K562 (cell line): Measurements from ENCODE around the gene PCK2. TPM values are rescaled to one million over a fixed set of nuclear protein-coding genes. Genes with fewer than 3 reads are reported as not detected.

ENCODE experiments used
- ATAC-seq: fragments of 200-7000 bp; cut with Tn5 transposase; 3 replicates; pipeline ENCODE4 v1.9.1; 2020; ENCODE audit warnings: moderate library complexity
- BruUV-seq: library from RNA; stranded (reverse); fragments of 400-500 nt; replicated peaks from 2 replicates; lab custom pipeline; 2021; lab: Mats Ljungman, UMichigan
- CTCF ChIA-PET: fragments of 300-600 bp; formaldehyde crosslinking; extraction: SDS; loops from one replicate; lab custom pipeline; 2021; ENCODE audit warnings: low intra/inter-chr PET ratio; lab: Yijun Ruan, JAX
- POLR2A ChIA-PET: fragments of 300-600, 350-650 bp; sonication (Branson Sonifier 250); formaldehyde crosslinking; extraction: SDS; loops from one replicate; lab custom pipeline; 2021; ENCODE audit warnings: antibody characterized with exemption, inconsistent platforms; lab: Yijun Ruan, JAX
- DNase-seq, 4 experiments: peaks; one replicate each; pipeline versions ENCODE4 v3.0.0 to v3.0.0-alpha.2; 2011 to 2018; ENCODE audit warnings: low spot score in 3 of 4, mixed read lengths in 3 of 4; ENCODE audit errors: extremely low read depth in 1 of 4
- FAIRE-seq: peaks from 2 replicates; lab custom pipeline; 2011; peaks lifted over from hg19 to GRCh38; lab: Jason Lieb, UNC
- H2AFZ ChIP-seq: 2 replicates; pipeline ENCODE4 v1.6.0; 2011; ENCODE audit warnings: low read depth, low read length, control low read depth, inconsistent platforms
- H3K27ac ChIP-seq: fragments of 200-600 bp; 3 replicates; pipeline ENCODE4 v1.8.0; 2011; ENCODE audit warnings: low read depth, mild to moderate bottlenecking, control low read depth, inconsistent platforms, low read length, moderate library complexity, mixed read lengths; ENCODE audit errors: extremely low read depth
- H3K27me3 ChIP-seq, 2 experiments: fragments of 300-600 bp in 1 of 2; 2 replicates in 1 of 2; 3 replicates in 1 of 2; pipeline versions ENCODE4 v1.6.0 to v1.8.0; 2011; ENCODE audit warnings: inconsistent platforms in 2 of 2, low read length in 2 of 2, mild to moderate bottlenecking in 1 of 2, mixed read lengths in 1 of 2, moderate library complexity in 1 of 2; ENCODE audit not compliant: control insufficient read depth in 2 of 2, insufficient read depth in 2 of 2
- H3K36me3 ChIP-seq: fragments of 300-600 bp; 3 replicates; pipeline ENCODE4 v1.8.0; 2011; ENCODE audit warnings: mild to moderate bottlenecking, low read length, inconsistent platforms; ENCODE audit not compliant: control insufficient read depth, insufficient read depth
- H3K4me1 ChIP-seq, 2 experiments: fragments of 200-600 bp in 1 of 2; replicated peaks in 1 of 2; 2 replicates in 1 of 2; 3 replicates in 1 of 2; pipeline versions ENCODE4 v1.5.1 to v1.8.0; 2011; ENCODE audit warnings: inconsistent platforms in 2 of 2, low read length in 2 of 2, mild to moderate bottlenecking in 1 of 2, mixed read lengths in 1 of 2, moderate library complexity in 1 of 2; ENCODE audit not compliant: control insufficient read depth in 2 of 2, insufficient read depth in 2 of 2
- H3K4me2 ChIP-seq: 2 replicates; pipeline ENCODE4 v1.6.1; 2011; ENCODE audit warnings: low read length, control low read depth, inconsistent platforms, mixed read lengths; ENCODE audit not compliant: insufficient read depth
- H3K4me3 ChIP-seq: fragments of 200-600 bp; sonication (generic), shearing (Covaris generic); 2 replicates; pipeline ENCODE4 v1.5.1; 2016; ENCODE audit warnings: control low read depth, inconsistent platforms
- H3K79me2 ChIP-seq: fragments of 200-600 bp; 3 replicates; pipeline ENCODE4 v1.8.0; 2011; ENCODE audit warnings: low read length, inconsistent platforms; ENCODE audit not compliant: control insufficient read depth, insufficient read depth
- H3K9ac ChIP-seq, 2 experiments: 2 replicates each; pipeline versions ENCODE4 v1.6.0 to v1.6.1; 2011; ENCODE audit warnings: low read depth in 2 of 2, low read length in 2 of 2, control low read depth in 1 of 2, inconsistent platforms in 1 of 2, mild to moderate bottlenecking in 1 of 2, mixed read lengths in 1 of 2; ENCODE audit not compliant: insufficient read depth in 1 of 2
- H3K9me1 ChIP-seq: one replicate; pipeline ENCODE4 v1.6.0; 2011; ENCODE audit warnings: inconsistent platforms, mild to moderate bottlenecking, low read length, moderate library complexity; ENCODE audit not compliant: control insufficient read depth, insufficient read depth
- H3K9me3 ChIP-seq: replicated peaks from 2 replicates; pipeline ENCODE4 v1.5.1; 2011; ENCODE audit warnings: low read depth, low read length, inconsistent platforms; ENCODE audit not compliant: control insufficient read depth, insufficient read depth
- H4K20me1 ChIP-seq: replicated peaks from 2 replicates; pipeline ENCODE4 v1.6.1; 2011; ENCODE audit warnings: low read length, inconsistent platforms, mixed read lengths; ENCODE audit not compliant: control insufficient read depth, insufficient read depth
- C11orf30 ChIP-seq: fragments of 450-650 bp; IDR thresholded peaks from 2 replicates; pipeline ENCODE4 v1.6.1; 2016; ENCODE audit warnings: low read depth, mild to moderate bottlenecking
- CEBPG ChIP-seq, 3 experiments: fragments of 200-800 bp in 1 of 3; sonication (Bioruptor generic) in 1 of 3; sonication (generic) in 1 of 3; formaldehyde crosslinking in 1 of 3; IDR thresholded peaks in 2 of 3; conservative IDR thresholded peaks in 1 of 3; 2 replicates each; pipeline versions ENCODE4 v1.6.1 to v1.8.0; 2016 to 2022; ENCODE audit warnings: missing compliant biosample characterization in 2 of 3, missing genetic modification characterization in 2 of 3, mild to moderate bottlenecking in 1 of 3, missing genetic modification reagents in 1 of 3
- KAT7 ChIP-seq: sonication (generic); formaldehyde crosslinking; IDR thresholded peaks from 2 replicates; pipeline ENCODE4 v1.8.0; 2022; ENCODE audit warnings: missing genetic modification reagents, mild to moderate bottlenecking, borderline replicate concordance
- KHSRP ChIP-seq: fragments of 450-650 bp; IDR thresholded peaks from 2 replicates; pipeline ENCODE4 v1.6.1; 2017
- KLF10 ChIP-seq: fragments of 250-450 bp; sonication (Bioruptor Pico); IDR thresholded peaks from 2 replicates; pipeline ENCODE4 v1.6.1; 2021; ENCODE audit warnings: matching md5 sums
- NFIC ChIP-seq: fragments of 450-650 bp; IDR thresholded peaks from 2 replicates; pipeline ENCODE4 v1.6.1; 2017; ENCODE audit warnings: mild to moderate bottlenecking, inconsistent platforms
- NR4A1 ChIP-seq, 2 experiments: fragments of 250-450 bp in 1 of 2; fragments of 450-650 bp in 1 of 2; sonication (Bioruptor Pico) in 1 of 2; IDR thresholded peaks; 2 replicates each; pipeline versions ENCODE4 v1.4.0 to v1.6.1; 2016 to 2020; ENCODE audit warnings: mild to moderate bottlenecking in 2 of 2, missing compliant biosample characterization in 1 of 2, missing genetic modification characterization in 1 of 2, moderate library complexity in 1 of 2
- NRF1 ChIP-seq, 2 experiments: fragments of 450-650 bp; IDR thresholded peaks in 1 of 2; conservative IDR thresholded peaks in 1 of 2; 2 replicates each; pipeline ENCODE4 v1.6.1; 2014; ENCODE audit warnings: mild to moderate bottlenecking in 2 of 2
- RHOXF2B ChIP-seq: fragments of 250-450 bp; sonication (Bioruptor Pico); conservative IDR thresholded peaks from 2 replicates; pipeline ENCODE4 v1.5.1; 2021
- SREBF2 ChIP-seq: sonication (generic); formaldehyde crosslinking; IDR thresholded peaks from 2 replicates; pipeline ENCODE4 v1.4.0; 2020; ENCODE audit warnings: mild to moderate bottlenecking, missing genetic modification reagents
- TBL1XR1 ChIP-seq, 2 experiments: IDR thresholded peaks; 2 replicates each; pipeline ENCODE4 v1.6.1; 2012; ENCODE audit warnings: improper control_type of control experiment in 2 of 2, low read length in 2 of 2, mild to moderate bottlenecking in 1 of 2
- ZNF184 ChIP-seq: sonication (generic); formaldehyde crosslinking; IDR thresholded peaks from 2 replicates; pipeline ENCODE4 v1.5.0; 2020; ENCODE audit warnings: missing genetic modification reagents
- ZNF354B ChIP-seq: fragments of 250-450 bp; sonication (Bioruptor Pico); IDR thresholded peaks from 2 replicates; pipeline ENCODE4 v1.4.0; 2020
- WGBS: fragments of 100-300 bp; shearing (Covaris generic); methylation state at CpG from one replicate; pipeline ENCODE4 v1.1.6; 2016; ENCODE audit warnings: low coverage, mixed read lengths; ENCODE audit not compliant: insufficient coverage; ENCODE audit errors: missing lambda C conversion rate; 5-methylcytosine and 5-hydroxymethylcytosine counted together
- in situ Hi-C: fragments of 300-500 bp; cut with MboI; formaldehyde crosslinking; loops from 4 replicates; pipeline ENCODE4 v1.15.0; 2018; ENCODE audit warnings: inconsistent platforms, mixed read lengths
- intact Hi-C: fragments of 100-400 bp; cut with micrococcal nuclease; formaldehyde crosslinking; loops from 2 replicates; pipeline ENCODE4 v1.14.2; 2022
- polyA plus RNA-seq, 8 experiments: library from polyadenylated mRNA; depleted of rRNA in 4 of 8; stranded (reverse) in 5 of 8; unstranded in 3 of 8; fragments of >200 nt; fragmentation: Nextera tagmentation in 2 of 8; fragmentation: Illumina TruSeq in 1 of 8; extraction: Ambion mirVana in 2 of 8; extraction: Trizol in 1 of 8; gene quantifications; 2 replicates each; pipeline versions ENCODE4 v1.2.1 to v1.2.3, GENCODE V29; 2011 to 2014; ENCODE audit warnings: inconsistent platforms in 1 of 8, missing spikeins in 1 of 8
- total RNA-seq, 7 experiments: library from RNA; depleted of rRNA in 6 of 7; stranded (reverse); fragments of >200 nt in 6 of 7; fragmentation: Illumina TruSeq in 2 of 7; extraction: Trizol in 2 of 7; gene quantifications; 2 replicates each; pipeline versions ENCODE4 v1.2.1 to v1.2.3, GENCODE V29; 2011 to 2021; ENCODE audit warnings: low replicate concordance in 1 of 7

PCK2 gene
- total and polyA plus RNA-seq, 9 of the 15 experiments (the other 6 are each of a cell fraction or from before 2014, with no cell fraction given), result 3.3 to 60.9 (median 30.4) TPM

DNA sequence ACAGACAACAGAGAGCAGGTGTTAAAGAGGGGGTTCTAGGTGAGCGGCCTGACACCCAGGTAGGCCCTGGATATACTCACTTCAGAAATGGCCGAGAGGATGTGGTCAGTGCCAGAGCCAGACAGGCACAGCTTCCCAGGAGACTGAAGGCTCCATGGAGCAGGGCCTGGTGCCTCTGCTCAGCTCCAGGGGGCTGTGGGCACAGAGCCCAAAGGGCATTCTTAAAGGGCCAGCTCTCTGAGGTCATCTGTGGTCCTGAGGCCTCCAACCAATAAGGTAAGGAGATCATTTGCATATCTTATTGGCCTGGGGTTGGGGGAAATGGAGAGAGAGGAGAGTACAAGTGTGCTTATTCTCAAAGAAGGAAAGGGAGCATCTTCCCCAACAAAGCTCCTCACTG is 9.7 kb upstream of the PCK2 start:
- no TSS peak for BruUV-seq
- in situ Hi-C loops, result no loop called here
- 91% methylated on average over 2 of the region's 2 CpGs for WGBS

DNA sequence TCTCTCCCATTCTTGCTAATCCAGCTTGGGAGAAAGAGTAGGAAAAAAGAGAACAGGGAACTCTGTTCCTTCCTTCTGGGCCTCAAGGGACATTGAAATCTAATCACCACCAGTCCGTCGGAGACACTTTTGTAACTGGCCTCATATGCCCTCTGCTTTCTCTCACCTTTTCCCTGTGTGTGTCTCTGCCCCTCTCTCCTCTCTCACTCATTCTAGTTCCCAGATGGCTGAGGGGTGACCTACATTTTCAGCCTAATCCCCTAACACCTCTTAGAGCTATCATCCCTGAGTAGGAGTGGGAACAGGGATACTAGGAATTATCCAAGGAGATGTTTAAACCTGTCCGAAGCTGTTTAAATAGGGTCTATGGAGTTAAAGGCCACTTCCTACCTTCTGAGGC is 8.9 kb upstream of the PCK2 start:
- H3K27ac ChIP-seq, result no peak overlapping the region
- no peak for DNase-seq
- intact Hi-C loops, result no loop called here
- WGBS, result 82% methylated on average over 3 of the region's 3 CpGs
- TF ChIP-seq ZNF354B (no peak), SREBF2 (CRISPR knock-in tag) (no peak), C11orf30 (no peak), NRF1 (conservative IDR thresholded peaks at IDR 0.05 in 1 of 2, IDR thresholded peaks at IDR 0.05 in 1 of 2) (no peak), CEBPG (CRISPR knock-in tag; IDR thresholded peaks at IDR 0.05) (no peak), CEBPG (tag; conservative IDR thresholded peaks at IDR 0.05 in 1 of 2, IDR thresholded peaks at IDR 0.05 in 1 of 2) (no peak), TBL1XR1 (IDR thresholded peaks at IDR 0.05; ENCODE audit: low read length in 2 of 2) (no peak), NR4A1 (CRISPR knock-in tag; IDR thresholded peaks at IDR 0.05) (no peak), NR4A1 (tag; IDR thresholded peaks at IDR 0.05) (no peak), ZNF184 (CRISPR knock-in tag) (no peak), KAT7 (CRISPR knock-in tag) (no peak), RHOXF2B (CRISPR knock-in tag) (no peak), KHSRP (no peak)
- TF ChIP-seq, all 486 proteins: peak for 0
- no peaks in the 10 kb centered on the region for H3K36me3 ChIP-seq
- H3K4me2 ChIP-seq, result no peak overlapping the region
- no peaks in the 10 kb centered on the region for H4K20me1 ChIP-seq
- no peaks in the 10 kb centered on the region for H3K9me1 ChIP-seq
- no peak overlapping the region for H3K4me3 ChIP-seq
- CTCF ChIA-PET, result interaction anchor here (0.6 kb wide), 1 partner anchor 300 kb away, joined by 4 read pairs; no protein-coding TSS in a partner anchor
- no TSS peak for BruUV-seq
- no peak overlapping the region for H3K9ac ChIP-seq
- no peak for FAIRE-seq
- H2AFZ ChIP-seq, result no peak overlapping the region
- POLR2A ChIA-PET, result no interaction called here
- no peaks in the 10 kb centered on the region for H3K9me3 ChIP-seq
- in situ Hi-C loops, result loop anchor here (5.0 kb wide), 1 partner anchor 73 kb away; no protein-coding TSS in a partner anchor
- no peaks in the 10 kb centered on the region for H3K27me3 ChIP-seq
- H3K4me1 ChIP-seq, result peaks cover 14 to 25% of the 10 kb centered on the region in 2 experiments
- no peaks in the 10 kb centered on the region for H3K79me2 ChIP-seq
- no peak for ATAC-seq

More for the DNA sequence above, 9.7 kb upstream of the PCK2 start:
- no peak for ATAC-seq
- Histone ChIP-seq H3K9me1 (no peaks in the 10 kb centered on the region), H2AFZ (no peak overlapping the region), H3K4me1 (peaks cover 18 to 28% of the 10 kb centered on the region in 2 experiments), H3K79me2 (no peaks in the 10 kb centered on the region), H3K27ac (no peak overlapping the region), H3K36me3 (no peaks in the 10 kb centered on the region), H3K4me2 (no peak overlapping the region), H3K9ac (no peak overlapping the region)
- POLR2A ChIA-PET, result interaction anchor here (0.5 to 1.0 kb wide), 2 partner anchors 10 to 20 kb away, joined by 3 read pairs; no protein-coding TSS in a partner anchor
- CTCF ChIA-PET, result interaction anchor here (0.6 kb wide), 1 partner anchor 301 kb away, joined by 4 read pairs; no protein-coding TSS in a partner anchor
- no peak for TF ChIP-seq KLF10 (CRISPR knock-in tag)
- 0 out of 2 replicates have a peak, but pooled peaks have one; percentile 7 for TF ChIP-seq NFIC
- TF ChIP-seq, all 486 proteins: peak for 1
- FAIRE-seq (no peak), DNase-seq (peak in 1 of 4 experiments; percentile 13)
- H3K4me3 ChIP-seq, result no peak overlapping the region
- no peaks in the 10 kb centered on the region for H3K9me3 ChIP-seq
- H3K27me3 ChIP-seq, result no peaks in the 10 kb centered on the region
- intact Hi-C loops, result no loop called here
- H4K20me1 ChIP-seq, result no peaks in the 10 kb centered on the region
